Hematopoietic multipotent progenitor cell treated with erythropoietin and hydrocortisone succinate and interleukin-3 and kit ligand, for 17 days (in vitro differentiated cells): Measurements from ENCODE around the gene OSBPL6.
"Not testable (repeated sequence)": the region's sequence is repeated elsewhere in the genome, so short reads cannot be mapped to it uniquely, and the experiment has no call there.

Experiments
- DNase-seq: peaks from one replicate; pipeline ENCODE4 v3.0.0-alpha.2; 2015; ENCODE audit warnings: low spot score

Gene OSBPL6

DNA sequence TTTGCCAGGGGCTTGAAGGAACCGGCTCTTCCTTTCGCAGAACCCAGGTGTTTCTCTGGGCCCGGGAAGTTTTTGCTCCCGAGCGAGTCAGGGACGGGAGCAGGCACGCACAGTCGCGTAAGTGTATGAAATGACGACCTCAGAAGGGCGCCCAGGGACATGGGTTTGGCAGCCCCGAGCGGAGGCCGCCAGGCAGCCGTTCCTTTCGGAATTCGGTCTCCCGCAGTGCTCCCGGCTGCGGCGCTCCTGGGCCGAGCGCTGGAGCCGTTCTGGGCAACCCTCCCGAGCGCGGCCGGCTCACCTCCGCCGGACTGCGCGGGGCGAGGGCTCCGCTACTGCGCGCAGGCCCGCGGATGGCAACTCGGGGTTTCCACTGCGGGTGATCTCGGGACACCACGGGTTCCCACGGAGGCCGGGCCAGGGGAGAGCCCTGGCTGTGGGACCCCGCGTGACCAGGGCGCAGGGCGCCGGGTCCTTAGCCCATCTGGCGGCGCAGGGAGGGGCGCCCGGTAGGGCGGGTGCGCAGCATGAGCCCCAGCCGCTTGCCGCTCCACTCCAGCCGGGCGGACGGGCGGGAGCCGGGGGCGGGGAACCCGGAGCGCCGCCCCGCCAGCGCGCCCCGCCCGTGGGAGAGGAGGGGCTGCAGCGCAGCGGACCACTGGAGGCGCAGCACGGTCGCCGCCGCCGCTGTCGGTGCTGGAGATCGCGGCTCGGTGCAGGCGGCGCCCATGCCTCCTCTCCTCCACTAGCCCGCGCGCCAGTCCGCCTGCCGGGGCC, at the start of gene OSBPL6:
OSBPL6 (plus strand) TSS at position 690 of the 777 bp plus-strand sequence. CDS start 111,673 bp downstream, outside the sequence.
- peak; percentile 57 for DNase-seq

- no peak for DNase-seq
These were observed 42.3 kb upstream of the OSBPL6 start for GRCh38 chr2:178152033-178152432.

GRCh38 chr2:178152542-178152941, 41.8 kb upstream of the OSBPL6 start:
- DNase-seq, result no peak

DNA sequence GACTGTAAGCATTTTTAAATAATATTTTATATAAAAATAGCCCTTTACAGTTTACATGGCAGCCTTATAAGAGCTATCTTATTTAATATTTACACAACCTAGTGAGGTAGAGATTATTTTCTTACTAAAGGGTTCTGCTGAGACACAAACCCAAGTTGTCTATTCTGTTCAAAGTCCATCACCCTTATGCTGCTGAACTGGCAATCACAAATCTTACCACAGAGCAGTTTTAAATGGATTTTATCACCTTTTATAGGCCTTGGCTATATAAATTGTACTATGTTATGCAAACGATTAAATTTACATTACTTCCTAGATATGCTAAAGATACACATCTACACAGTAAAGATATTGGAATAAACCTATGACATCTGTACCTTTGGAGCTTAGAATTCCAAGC, 41.3 kb upstream of the OSBPL6 start:
- no peak for DNase-seq

DNA sequence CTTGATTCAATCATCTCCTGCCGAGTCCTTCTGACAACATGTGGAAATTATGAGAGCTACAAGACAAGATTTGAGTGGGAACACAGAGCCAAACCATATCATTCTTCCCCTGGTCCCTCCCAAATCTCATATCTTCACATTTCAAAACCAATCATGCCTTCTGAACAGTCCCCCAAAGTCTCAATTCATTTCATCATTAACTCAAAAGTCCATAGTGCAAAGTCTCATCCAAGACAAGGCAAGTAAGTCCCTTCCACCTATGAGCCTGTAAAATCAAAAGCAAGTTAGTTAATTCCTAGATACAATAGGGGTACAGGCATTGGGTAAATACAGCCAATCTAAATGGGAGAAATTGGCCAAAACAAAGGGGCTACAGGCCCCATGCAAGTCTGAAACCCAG, 40.4 kb upstream of the OSBPL6 start:
- DNase-seq, result not testable (repeated sequence)

DNA sequence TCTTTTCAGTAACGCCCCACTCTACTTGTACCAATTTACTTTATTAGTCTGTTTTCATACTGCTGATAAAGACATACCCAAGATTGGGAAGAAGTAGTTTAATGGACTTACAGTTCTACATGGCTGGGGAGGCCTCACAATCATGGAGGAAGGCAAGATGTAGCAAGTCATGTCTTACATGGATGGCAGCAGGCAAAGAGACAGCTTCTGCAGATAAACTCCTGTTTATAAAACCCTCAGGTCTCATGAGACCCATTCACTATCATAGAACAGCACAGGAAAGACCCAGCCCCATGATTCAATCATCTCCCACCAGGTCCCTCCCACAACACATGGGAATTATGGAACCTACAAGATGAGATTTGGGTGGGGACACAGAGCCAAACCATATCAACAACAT, 38.8 kb upstream of the OSBPL6 start:
- no peak for DNase-seq

DNA sequence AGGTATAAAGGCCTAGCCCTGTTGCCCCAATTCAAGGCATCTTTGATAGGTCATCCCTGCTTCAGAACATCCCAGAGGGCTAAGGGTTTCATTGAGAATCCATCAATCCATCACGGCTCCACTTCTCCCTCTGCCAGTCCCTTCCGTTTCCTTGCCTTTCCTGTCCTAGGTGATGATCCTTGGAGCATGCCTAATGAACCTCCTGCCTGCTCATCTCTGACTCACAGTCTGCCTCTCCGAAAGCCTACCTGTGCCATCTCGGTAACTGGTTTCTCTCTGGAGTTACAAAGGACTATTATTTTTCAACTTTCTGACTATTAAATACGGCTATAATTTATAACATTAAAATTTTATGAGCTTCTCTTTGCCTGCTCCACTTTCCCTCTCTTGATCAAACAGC, 36.7 kb upstream of the OSBPL6 start:
- DNase-seq, result no peak

GRCh38 chr2:178159966-178160365, 34.3 kb upstream of the OSBPL6 start:
- no peak for DNase-seq

- no peak for DNase-seq
These were observed 33.7 kb upstream of the OSBPL6 start for GRCh38 chr2:178160601-178161000.

- DNase-seq, result no peak
These were observed 30.9 kb upstream of the OSBPL6 start for GRCh38 chr2:178163395-178163794.

DNA sequence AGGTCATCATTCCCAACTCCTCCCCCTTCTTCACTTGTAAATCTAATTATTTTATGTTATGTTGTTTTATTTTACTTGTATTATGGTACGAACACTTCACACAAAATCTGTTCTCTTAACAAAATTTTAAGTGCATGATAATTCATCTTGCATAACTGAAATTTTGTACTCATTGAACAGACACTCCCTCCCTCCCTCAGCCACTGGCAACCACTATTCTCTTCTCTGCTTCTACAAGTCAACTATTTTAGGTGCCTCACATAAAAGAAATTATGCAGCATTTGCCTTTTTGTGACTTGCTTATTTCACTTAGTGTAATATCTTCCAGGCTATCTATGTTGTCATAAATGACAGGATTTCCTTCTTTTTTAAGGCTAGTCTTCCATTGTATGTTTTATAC, 30.4 kb upstream of the OSBPL6 start:
- no peak for DNase-seq

- DNase-seq, result no peak
These were observed 20.7 kb upstream of the OSBPL6 start for GRCh38 chr2:178173657-178174056.

- DNase-seq, result no peak
These were observed 17.1 kb upstream of the OSBPL6 start for GRCh38 chr2:178177066-178177679.

GRCh38 chr2:178180648-178181047, 13.7 kb upstream of the OSBPL6 start:
- DNase-seq, result not testable (repeated sequence)

- no peak for DNase-seq
These were observed 6.5 kb upstream of the OSBPL6 start for GRCh38 chr2:178187861-178188260.

- no peak for DNase-seq
These were observed 5.8 kb upstream of the OSBPL6 start for GRCh38 chr2:178188466-178188865.

DNA sequence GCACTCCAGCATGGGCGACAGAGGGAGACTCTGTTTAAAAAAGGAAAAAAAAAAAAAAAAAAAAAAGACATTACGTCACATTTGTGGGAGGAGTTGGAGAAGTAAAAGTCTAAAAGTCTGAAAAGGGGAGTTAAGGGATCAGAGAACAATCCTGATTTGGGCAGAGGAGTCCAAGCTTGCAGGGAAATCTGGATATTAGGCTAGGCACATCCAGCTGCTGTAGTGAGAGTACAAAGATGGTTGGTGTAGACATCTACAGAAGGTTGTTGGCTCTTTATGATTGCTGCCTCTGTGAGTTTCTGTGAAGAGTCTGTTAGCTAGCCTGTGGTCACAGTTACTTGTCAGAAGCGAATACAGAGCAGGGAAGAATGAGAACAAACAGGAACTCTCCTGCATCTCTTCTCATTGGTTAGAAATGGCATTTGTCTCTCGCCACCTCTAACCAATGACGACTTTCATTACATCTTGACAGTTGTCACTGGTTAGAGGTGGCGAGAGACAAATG, 3.3 kb upstream of the OSBPL6 start:
- DNase-seq, result no peak

GRCh38 chr2:178191511-178191910, 2.8 kb upstream of the OSBPL6 start:
- DNase-seq, result no peak

- no peak for DNase-seq
These were observed 853 bp upstream of the OSBPL6 start for GRCh38 chr2:178193496-178193822.

- no peak for DNase-seq
These were observed 483 bp downstream of the OSBPL6 start for GRCh38 chr2:178194600-178195389.

- DNase-seq, result no peak
These were observed 1.3 kb downstream of the OSBPL6 start for GRCh38 chr2:178195390-178196166.

GRCh38 chr2:178197791-178198190, 3.5 kb downstream of the OSBPL6 start:
- DNase-seq, result no peak
